ENCODE data around the gene ELP1. TPM values are rescaled to one million over a fixed set of nuclear protein-coding genes. Genes with fewer than 3 reads are reported as not detected.

ELP1 gene
- total RNA-seq, 4 donors from 2014 or later: 9.4 to 24.3 (median 13.5) TPM

- Histone ChIP-seq H3K27ac (no peak overlapping the region), H3K4me3 (no peak overlapping the region), H3K4me1 (no peaks in the 10 kb centered on the region), H3K36me3 (no peaks in the 10 kb centered on the region), H3K9me3 (no peaks in the 10 kb centered on the region), H3K27me3 (peaks cover 0 to 3% (median 0%) of the 10 kb centered on the region in 3 donors)
- in situ Hi-C loops (cut with MboI; ENCODE audit: low sequenced_read_pairs in 4 of 4) (loop anchor here in 1 of 4 donors (25.0 kb wide), 1 partner anchor 107 kb away; no protein-coding TSS in a partner anchor), intact Hi-C loops (cut with DNase I; ENCODE audit: low total_unique reads) (no loop called here)
- DNase-seq (no peak), ATAC-seq (no peak)
- TF ChIP-seq CTCF (IDR thresholded peaks at IDR 0.05 in 4 of 5, conservative IDR thresholded peaks at IDR 0.05 in 1 of 5) (no peak), POLR2A (IDR thresholded peaks at IDR 0.05) (no peak)
These were observed 79.0 kb downstream of the ELP1 start for GRCh38 chr9:108854641-108855528.

GRCh38 chr9:108854094-108854493 lies 79.8 kb downstream of the ELP1 start:
- TF ChIP-seq POLR2A (IDR thresholded peaks at IDR 0.05) (no peak), CTCF (IDR thresholded peaks at IDR 0.05 in 4 of 5, conservative IDR thresholded peaks at IDR 0.05 in 1 of 5) (no peak)
- in situ Hi-C loops (cut with MboI; ENCODE audit: low sequenced_read_pairs in 4 of 4): loop anchor here in 1 of 4 donors (25.0 kb wide), 1 partner anchor 108 kb away; no protein-coding TSS in a partner anchor
- ATAC-seq: no peak
- DNase-seq: no peak
- no peaks in the 10 kb centered on the region for H3K9me3 ChIP-seq
- H3K4me1 ChIP-seq: no peaks in the 10 kb centered on the region
- intact Hi-C loops (cut with DNase I; ENCODE audit: low total_unique reads): no loop called here
- H3K27ac ChIP-seq: no peak overlapping the region
- no peaks in the 10 kb centered on the region for H3K36me3 ChIP-seq
- no peak overlapping the region for H3K4me3 ChIP-seq
- H3K27me3 ChIP-seq: peaks cover 0 to 3% (median 0%) of the 10 kb centered on the region in 3 donors

GRCh38 chr9:108852079-108852478 lies 81.8 kb downstream of the ELP1 start:
- in situ Hi-C loops (cut with MboI; ENCODE audit: low sequenced_read_pairs in 4 of 4) (loop anchor here in 1 of 4 donors (25.0 kb wide), 1 partner anchor 110 kb away; no protein-coding TSS in a partner anchor), intact Hi-C loops (cut with DNase I; ENCODE audit: low total_unique reads) (no loop called here)
- Histone ChIP-seq H3K27me3 (peaks cover 0 to 3% (median 0%) of the 10 kb centered on the region in 3 donors), H3K36me3 (no peaks in the 10 kb centered on the region), H3K4me1 (no peaks in the 10 kb centered on the region), H3K9me3 (no peaks in the 10 kb centered on the region), H3K4me3 (no peak overlapping the region), H3K27ac (no peak overlapping the region)
- DNase-seq (no peak), ATAC-seq (no peak)
- TF ChIP-seq POLR2A (IDR thresholded peaks at IDR 0.05) (no peak), CTCF (IDR thresholded peaks at IDR 0.05 in 4 of 5, conservative IDR thresholded peaks at IDR 0.05 in 1 of 5) (no peak)

- no peaks in the 10 kb centered on the region for H3K9me3 ChIP-seq
- TF ChIP-seq CTCF (IDR thresholded peaks at IDR 0.05 in 4 of 5, conservative IDR thresholded peaks at IDR 0.05 in 1 of 5) (no peak), POLR2A (IDR thresholded peaks at IDR 0.05) (no peak)
- in situ Hi-C loops (cut with MboI; ENCODE audit: low sequenced_read_pairs in 4 of 4): loop anchor here in 1 of 4 donors (25.0 kb wide), 1 partner anchor 111 kb away; no protein-coding TSS in a partner anchor
- H3K27me3 ChIP-seq: peaks cover 0 to 3% (median 0%) of the 10 kb centered on the region in 3 donors
- no peak overlapping the region for H3K27ac ChIP-seq
- H3K36me3 ChIP-seq: no peaks in the 10 kb centered on the region
- no peak for ATAC-seq
- DNase-seq: no peak
- H3K4me3 ChIP-seq: no peak overlapping the region
- intact Hi-C loops (cut with DNase I; ENCODE audit: low total_unique reads): no loop called here
- no peaks in the 10 kb centered on the region for H3K4me1 ChIP-seq
These were observed 82.8 kb downstream of the ELP1 start for GRCh38 chr9:108851138-108851537.

Measured in gastrocnemius medialis (tissue), 4 donors.